WTC11 (cell line): Measurements from ENCODE around the gene CDYL. TPM values are rescaled to one million over a fixed set of nuclear protein-coding genes. Genes with fewer than 3 reads are reported as not detected.

Experiments
- ATAC-seq: fragments of 200-7000 bp; cut with Tn5 transposase; 2 replicates; pipeline ENCODE4 v1.10.0; 2021; ENCODE audit warnings: mild to moderate bottlenecking, moderate library complexity
- CTCF ChIA-PET: fragments of 300-600 bp; sonication (Branson Sonifier 250); formaldehyde crosslinking; loops from one replicate; lab custom pipeline; 2021; ENCODE audit warnings: antibody characterized with exemption; lab: Charles Lee
- POLR2A ChIA-PET: fragments of 350-600 bp; sonication (Branson Sonifier 250); formaldehyde crosslinking; loops from one replicate; lab custom pipeline; 2021; ENCODE audit warnings: antibody characterized with exemption; lab: Charles Lee
- DNase-seq: peaks from one replicate; pipeline ENCODE4 v3.0.0; 2021; ENCODE audit warnings: low spot score
- H3K27ac Mint-ChIP-seq: 2 replicates; pipeline ENCODE4 v1.8.0; 2021; ENCODE audit warnings: mixed read lengths
- H3K27me3 Mint-ChIP-seq: 2 replicates; pipeline ENCODE4 v1.8.0; 2021; ENCODE audit warnings: low read depth, mild to moderate bottlenecking, moderate library complexity, mixed read lengths
- H3K36me3 Mint-ChIP-seq: 2 replicates; pipeline ENCODE4 v1.8.0; 2021; ENCODE audit warnings: mixed read lengths
- H3K4me1 Mint-ChIP-seq: 2 replicates; pipeline ENCODE4 v1.8.0; 2022; ENCODE audit warnings: mixed read lengths
- H3K4me3 Mint-ChIP-seq: 2 replicates; pipeline ENCODE4 v1.8.0; 2021; ENCODE audit warnings: mild to moderate bottlenecking, moderate library complexity, mixed read lengths
- H3K9me3 Mint-ChIP-seq: 2 replicates; pipeline ENCODE4 v1.8.0; 2021; ENCODE audit warnings: mixed read lengths
- AFF4 ChIP-seq: sonication (generic); formaldehyde crosslinking; IDR thresholded peaks from 2 replicates; pipeline ENCODE4 v1.8.1; 2023; ENCODE audit warnings: mild to moderate bottlenecking, missing genetic modification reagents, borderline replicate concordance
- CTCF ChIP-seq: fragments of 200-600 bp; IDR thresholded peaks from 2 replicates; pipeline ENCODE4 v1.8.0; 2022; ENCODE audit warnings: antibody characterized with exemption
- HMGA2 ChIP-seq: fragments of 250-450 bp; sonication (Bioruptor Pico); IDR thresholded peaks from 2 replicates; pipeline ENCODE4 v1.4.0; 2021; ENCODE audit warnings: mild to moderate bottlenecking, moderate library complexity
- RELA ChIP-seq: sonication (generic); formaldehyde crosslinking; IDR thresholded peaks from 2 replicates; pipeline ENCODE4 v1.8.1; 2022; ENCODE audit warnings: missing genetic modification reagents, mild to moderate bottlenecking, borderline replicate concordance
- SP1 ChIP-seq: sonication (generic); formaldehyde crosslinking; conservative IDR thresholded peaks from 2 replicates; pipeline ENCODE4 v1.8.1; 2022; ENCODE audit warnings: missing genetic modification reagents
- TCF7 ChIP-seq: sonication (generic); formaldehyde crosslinking; IDR thresholded peaks from 2 replicates; pipeline ENCODE4 v1.8.0; 2022; ENCODE audit warnings: mild to moderate bottlenecking, low read depth, missing genetic modification reagents, moderate library complexity
- TEAD4 ChIP-seq: sonication (generic); formaldehyde crosslinking; IDR thresholded peaks from 2 replicates; pipeline ENCODE4 v1.8.0; 2022; ENCODE audit warnings: mild to moderate bottlenecking, missing genetic modification reagents
- ZNF263 ChIP-seq: sonication (generic); formaldehyde crosslinking; IDR thresholded peaks from 2 replicates; pipeline ENCODE4 v1.8.1; 2022; ENCODE audit warnings: low read depth, mild to moderate bottlenecking, moderate library complexity, missing genetic modification reagents
- ZNF281 ChIP-seq: sonication (generic); formaldehyde crosslinking; IDR thresholded peaks from 2 replicates; pipeline ENCODE4 v1.8.0; 2023; ENCODE audit warnings: mild to moderate bottlenecking, missing genetic modification reagents
- ZNF512 ChIP-seq: sonication (generic); formaldehyde crosslinking; IDR thresholded peaks from 2 replicates; pipeline ENCODE4 v1.8.1; 2022; ENCODE audit warnings: missing genetic modification reagents, borderline replicate concordance
- total RNA-seq: library from RNA; stranded (reverse); gene quantifications from 3 replicates; pipeline ENCODE4 v1.2.3, GENCODE V29; 2021

Gene CDYL
- total RNA-seq, 1 experiment from 2014 or later = 92.0 TPM

DNA sequence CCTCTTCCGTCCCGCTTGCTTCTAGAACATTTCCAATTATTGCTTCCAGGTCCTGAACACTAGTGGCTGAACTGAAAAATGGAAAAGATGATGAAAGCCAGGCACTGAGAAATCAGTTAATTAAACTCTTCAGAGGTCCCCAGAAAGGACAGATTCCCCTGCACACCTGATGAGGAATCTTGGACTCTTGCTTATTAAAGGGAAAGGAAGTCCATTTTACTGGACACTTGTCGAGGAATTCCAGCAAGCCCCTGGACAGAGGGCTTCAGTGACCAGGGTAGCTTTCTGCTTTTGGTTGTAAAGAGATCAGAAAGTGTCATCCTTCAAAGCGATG, 47.8 kb upstream of the CDYL start:
- ChIA-PET POLR2A (no interaction called here), CTCF (interaction anchor here (1.2 to 1.4 kb wide), 3 partner anchors 46 to 302 kb away, joined by 4 to 5 read pairs (median 4); no protein-coding TSS in a partner anchor)
- no peak overlapping the region for H3K4me3 Mint-ChIP-seq

More for the DNA sequence above, 47.8 kb upstream of the CDYL start:
- peaks cover 27% of the 10 kb centered on the region for H3K4me1 Mint-ChIP-seq
- TF ChIP-seq ZNF512 (CRISPR knock-in tag) (no peak), TEAD4 (no peak), HMGA2 (no peak), TCF7 (CRISPR knock-in tag) (no peak), RELA (CRISPR knock-in tag) (no peak), AFF4 (CRISPR knock-in tag) (no peak), SP1 (CRISPR knock-in tag) (no peak), ZNF263 (CRISPR knock-in tag) (no peak), ZNF281 (CRISPR knock-in tag) (no peak), CTCF (no peak)
- H3K36me3 Mint-ChIP-seq = no peaks in the 10 kb centered on the region
- ATAC-seq = no peak
- H3K27ac Mint-ChIP-seq = no peak overlapping the region
- peaks cover 7% of the 10 kb centered on the region for H3K27me3 Mint-ChIP-seq
- no peak for DNase-seq
- H3K9me3 Mint-ChIP-seq = peaks cover 5% of the 10 kb centered on the region
